IPS-15b (cell line): ENCODE measurements around the gene KCNJ2.

ENCODE experiments used
- H3K27me3 ChIP-seq: one replicate; pipeline ENCODE4 v1.6.1; 2013; ENCODE audit warnings: low read length; ENCODE audit not compliant: control insufficient read depth, insufficient read depth
- H3K36me3 ChIP-seq: one replicate; pipeline ENCODE4 v1.6.1; 2013; ENCODE audit warnings: low read length; ENCODE audit not compliant: control insufficient read depth, insufficient read depth
- H3K4me1 ChIP-seq: one replicate; pipeline ENCODE4 v1.6.1; 2013; ENCODE audit warnings: mild to moderate bottlenecking, low read length; ENCODE audit not compliant: control insufficient read depth, insufficient read depth
- H3K4me3 ChIP-seq: one replicate; pipeline ENCODE4 v1.5.1; 2013; ENCODE audit warnings: low read depth, low read length
- H3K9ac ChIP-seq: one replicate; pipeline ENCODE4 v1.6.1; 2013; ENCODE audit warnings: low read depth, mild to moderate bottlenecking, low read length
- H3K9me3 ChIP-seq: one replicate; pipeline ENCODE4 v1.6.1; 2013; ENCODE audit warnings: mild to moderate bottlenecking, low read length; ENCODE audit not compliant: control insufficient read depth, insufficient read depth

The KCNJ2 gene

GRCh38 chr17:70134777-70135176 is 34.6 kb upstream of the KCNJ2 start:
- Histone ChIP-seq H3K4me1 (peaks cover 5% of the 10 kb centered on the region), H3K9ac (no peak overlapping the region)

GRCh38 chr17:70136131-70136530 is 33.2 kb upstream of the KCNJ2 start:
- peaks cover 5% of the 10 kb centered on the region for H3K4me1 ChIP-seq
- H3K36me3 ChIP-seq: no peaks in the 10 kb centered on the region
- no peak overlapping the region for H3K9ac ChIP-seq
- H3K9me3 ChIP-seq: no peaks in the 10 kb centered on the region
- no peaks in the 10 kb centered on the region for H3K27me3 ChIP-seq
- H3K4me3 ChIP-seq: no peak overlapping the region

More at GRCh38 chr17:70134777-70135176, 34.6 kb upstream of the KCNJ2 start:
- H3K36me3 ChIP-seq: no peaks in the 10 kb centered on the region
- no peaks in the 10 kb centered on the region for H3K27me3 ChIP-seq
- H3K4me3 ChIP-seq: no peak overlapping the region
- no peaks in the 10 kb centered on the region for H3K9me3 ChIP-seq

GRCh38 chr17:70137451-70138230 is 31.7 kb upstream of the KCNJ2 start:
- H3K4me3 ChIP-seq: no peak overlapping the region
- no peaks in the 10 kb centered on the region for H3K36me3 ChIP-seq
- no peaks in the 10 kb centered on the region for H3K27me3 ChIP-seq
- H3K9me3 ChIP-seq: no peaks in the 10 kb centered on the region
- no peak overlapping the region for H3K9ac ChIP-seq
- H3K4me1 ChIP-seq: peaks cover 5% of the 10 kb centered on the region

GRCh38 chr17:70138291-70138865 is 31.0 kb upstream of the KCNJ2 start:
- Histone ChIP-seq H3K4me1 (peaks cover 5% of the 10 kb centered on the region), H3K9ac (no peak overlapping the region), H3K36me3 (no peaks in the 10 kb centered on the region), H3K9me3 (no peaks in the 10 kb centered on the region), H3K4me3 (no peak overlapping the region), H3K27me3 (no peaks in the 10 kb centered on the region)

GRCh38 chr17:70139449-70139993 is 29.8 kb upstream of the KCNJ2 start:
- Histone ChIP-seq H3K4me3 (no peak overlapping the region), H3K27me3 (no peaks in the 10 kb centered on the region), H3K9ac (no peak overlapping the region), H3K9me3 (no peaks in the 10 kb centered on the region), H3K36me3 (no peaks in the 10 kb centered on the region), H3K4me1 (peaks cover 5% of the 10 kb centered on the region)

- Histone ChIP-seq H3K4me3 (no peak overlapping the region), H3K27me3 (no peaks in the 10 kb centered on the region), H3K9ac (no peak overlapping the region), H3K36me3 (no peaks in the 10 kb centered on the region), H3K9me3 (no peaks in the 10 kb centered on the region), H3K4me1 (no peaks in the 10 kb centered on the region)
Measured at GRCh38 chr17:70144260-70144846, 25.0 kb upstream of the KCNJ2 start.

- H3K9ac ChIP-seq: no peak overlapping the region
Measured at GRCh38 chr17:70153210-70153609, 16.1 kb upstream of the KCNJ2 start.

GRCh38 chr17:70157151-70157550 is 12.2 kb upstream of the KCNJ2 start:
- H3K9ac ChIP-seq: no peak overlapping the region
- H3K27me3 ChIP-seq: no peaks in the 10 kb centered on the region
- H3K4me3 ChIP-seq: no peak overlapping the region
- H3K9me3 ChIP-seq: no peaks in the 10 kb centered on the region
- H3K4me1 ChIP-seq: no peaks in the 10 kb centered on the region
- no peaks in the 10 kb centered on the region for H3K36me3 ChIP-seq

More at GRCh38 chr17:70153210-70153609, 16.1 kb upstream of the KCNJ2 start:
- H3K36me3 ChIP-seq: no peaks in the 10 kb centered on the region
- no peaks in the 10 kb centered on the region for H3K27me3 ChIP-seq
- no peaks in the 10 kb centered on the region for H3K9me3 ChIP-seq
- no peaks in the 10 kb centered on the region for H3K4me1 ChIP-seq
- H3K4me3 ChIP-seq: no peak overlapping the region

GRCh38 chr17:70158180-70158579 is 11.2 kb upstream of the KCNJ2 start:
- no peak overlapping the region for H3K9ac ChIP-seq
- no peaks in the 10 kb centered on the region for H3K9me3 ChIP-seq
- no peaks in the 10 kb centered on the region for H3K4me1 ChIP-seq
- no peaks in the 10 kb centered on the region for H3K27me3 ChIP-seq
- H3K36me3 ChIP-seq: no peaks in the 10 kb centered on the region
- no peak overlapping the region for H3K4me3 ChIP-seq

- Histone ChIP-seq H3K4me3 (no peak overlapping the region), H3K27me3 (no peaks in the 10 kb centered on the region), H3K4me1 (no peaks in the 10 kb centered on the region), H3K9ac (no peak overlapping the region), H3K36me3 (no peaks in the 10 kb centered on the region), H3K9me3 (no peaks in the 10 kb centered on the region)
Measured at GRCh38 chr17:70158591-70158990, 10.7 kb upstream of the KCNJ2 start.

- Histone ChIP-seq H3K9me3 (no peaks in the 10 kb centered on the region), H3K27me3 (no peaks in the 10 kb centered on the region), H3K36me3 (no peaks in the 10 kb centered on the region), H3K4me1 (no peaks in the 10 kb centered on the region), H3K4me3 (no peak overlapping the region), H3K9ac (no peak overlapping the region)
Measured at GRCh38 chr17:70159980-70160379, 9.4 kb upstream of the KCNJ2 start.

GRCh38 chr17:70161519-70161918 is 7.8 kb upstream of the KCNJ2 start:
- Histone ChIP-seq H3K4me1 (no peaks in the 10 kb centered on the region), H3K9ac (no peak overlapping the region), H3K36me3 (no peaks in the 10 kb centered on the region), H3K27me3 (no peaks in the 10 kb centered on the region), H3K4me3 (no peak overlapping the region), H3K9me3 (no peaks in the 10 kb centered on the region)
